Measurements from ENCODE around the gene PSMG3.

DNA sequence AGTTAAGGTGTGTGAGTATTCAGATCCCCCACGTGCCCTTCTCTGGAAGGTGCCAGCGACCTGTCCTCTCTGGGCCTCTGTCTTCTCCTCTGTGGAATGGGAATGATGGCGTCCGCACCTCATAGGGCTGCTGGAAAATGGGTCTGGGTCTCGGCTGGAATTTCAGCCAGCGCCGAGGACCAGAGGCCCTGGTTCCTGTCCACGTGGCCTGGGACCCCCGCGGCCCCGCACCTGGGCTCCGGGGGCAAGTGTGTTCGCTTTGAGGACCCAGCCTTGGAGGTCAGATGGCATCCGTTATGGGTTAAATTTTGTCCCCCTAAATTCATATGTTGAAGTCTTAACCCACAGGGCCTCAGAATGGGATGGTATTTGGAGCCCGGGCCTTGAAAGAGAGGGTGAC lies 32.6 kb upstream of the PSMG3 start:
- TF ChIP-seq GATA2 (IDR thresholded peaks at IDR 0.05; ENCODE audit: low read depth, low read length) (no peak), GATA3 (IDR thresholded peaks at IDR 0.05; ENCODE audit: low read depth, low read length) (no peak)

Data from SH-SY5Y (cell line).